Smooth muscle cell (in vitro differentiated cells): Measurements from ENCODE around the gene SMAD4. TPM values are rescaled to one million over a fixed set of nuclear protein-coding genes. Genes with fewer than 3 reads are reported as not detected.

Source experiments
- DNase-seq: peaks from one replicate; lab custom pipeline; 2025; ENCODE audit not compliant: unreplicated experiment; lab: John Stamatoyannopoulos, UW
- H2AFZ ChIP-seq: fragments of 200-600 bp; sonication (generic); 2 replicates; pipeline ENCODE4 v1.6.0; 2016; ENCODE audit warnings: antibody characterized with exemption, low read depth, mild to moderate bottlenecking
- H3F3A ChIP-seq: fragments of 200-600 bp; sonication (generic); 2 replicates; pipeline ENCODE4 v1.6.0; 2017; ENCODE audit warnings: antibody characterized with exemption, low read depth
- H3K27ac ChIP-seq: fragments of 200-600 bp; sonication (generic); 2 replicates; pipeline ENCODE4 v1.5.1; 2016; ENCODE audit warnings: low read depth, mild to moderate bottlenecking
- H3K27me3 ChIP-seq: fragments of 200-600 bp; sonication (generic); 2 replicates; pipeline ENCODE4 v1.6.1; 2016; ENCODE audit warnings: low read depth, mild to moderate bottlenecking
- H3K36me3 ChIP-seq: fragments of 200-600 bp; sonication (generic); 2 replicates; pipeline ENCODE4 v1.5.1; 2016; ENCODE audit warnings: low read depth
- H3K4me1 ChIP-seq: fragments of 200-600 bp; sonication (generic); 2 replicates; pipeline ENCODE4 v1.5.1; 2016; ENCODE audit warnings: low read depth
- H3K4me2 ChIP-seq: fragments of 200-600 bp; sonication (generic); 2 replicates; pipeline ENCODE4 v1.6.0; 2016; ENCODE audit warnings: mild to moderate bottlenecking
- H3K4me3 ChIP-seq: fragments of 200-600 bp; sonication (generic); 2 replicates; pipeline ENCODE4 v1.5.1; 2016; ENCODE audit warnings: mild to moderate bottlenecking
- H3K79me2 ChIP-seq: fragments of 200-600 bp; sonication (generic); 2 replicates; pipeline ENCODE4 v1.6.0; 2016; ENCODE audit warnings: low read depth, mild to moderate bottlenecking
- H3K9ac ChIP-seq: fragments of 200-600 bp; sonication (generic); 2 replicates; pipeline ENCODE4 v1.6.0; 2016; ENCODE audit warnings: low read depth
- H3K9me3 ChIP-seq: fragments of 200-600 bp; sonication (generic); replicated peaks from 2 replicates; pipeline ENCODE4 v1.5.1; 2016; ENCODE audit warnings: low read depth
- H4K20me1 ChIP-seq: fragments of 200-600 bp; sonication (generic); 2 replicates; pipeline ENCODE4 v1.6.0; 2016; ENCODE audit warnings: low read depth
- WGBS: methylation state at CpG from one replicate; pipeline ENCODE4 v1.1.7; 2016; ENCODE audit warnings: low lambda C conversion rate; 5-methylcytosine and 5-hydroxymethylcytosine counted together
- polyA plus RNA-seq: library from polyadenylated mRNA; unstranded; fragments of >200 nt; fragmentation: Nextera tagmentation; extraction: Ambion mirVana; gene quantifications from 2 replicates; pipeline ENCODE4 v1.2.1, GENCODE V29; 2016
- total RNA-seq: library from RNA; depleted of rRNA; stranded (reverse); fragments of >200 nt; gene quantifications from 2 replicates; pipeline ENCODE4 v1.2.3, GENCODE V29; 2014
- TF ChIP-seq, protein P1 (sequence below): fragments of 200-600 bp; sonication (generic); IDR thresholded peaks from 2 replicates; pipeline ENCODE4 v1.5.1; 2017; ENCODE audit warnings: borderline replicate concordance, mild to moderate bottlenecking, antibody characterized with exemption; ENCODE audit not compliant: insufficient read depth, poor library complexity, severe bottlenecking

Gene SMAD4
- total and polyA plus RNA-seq, 2 experiments from 2014 or later, result 76.4 to 88.9 TPM

GRCh38 chr18:51100385-51101120 lies 70.5 kb downstream of the SMAD4 start:
- TF ChIP-seq, protein P1, sequence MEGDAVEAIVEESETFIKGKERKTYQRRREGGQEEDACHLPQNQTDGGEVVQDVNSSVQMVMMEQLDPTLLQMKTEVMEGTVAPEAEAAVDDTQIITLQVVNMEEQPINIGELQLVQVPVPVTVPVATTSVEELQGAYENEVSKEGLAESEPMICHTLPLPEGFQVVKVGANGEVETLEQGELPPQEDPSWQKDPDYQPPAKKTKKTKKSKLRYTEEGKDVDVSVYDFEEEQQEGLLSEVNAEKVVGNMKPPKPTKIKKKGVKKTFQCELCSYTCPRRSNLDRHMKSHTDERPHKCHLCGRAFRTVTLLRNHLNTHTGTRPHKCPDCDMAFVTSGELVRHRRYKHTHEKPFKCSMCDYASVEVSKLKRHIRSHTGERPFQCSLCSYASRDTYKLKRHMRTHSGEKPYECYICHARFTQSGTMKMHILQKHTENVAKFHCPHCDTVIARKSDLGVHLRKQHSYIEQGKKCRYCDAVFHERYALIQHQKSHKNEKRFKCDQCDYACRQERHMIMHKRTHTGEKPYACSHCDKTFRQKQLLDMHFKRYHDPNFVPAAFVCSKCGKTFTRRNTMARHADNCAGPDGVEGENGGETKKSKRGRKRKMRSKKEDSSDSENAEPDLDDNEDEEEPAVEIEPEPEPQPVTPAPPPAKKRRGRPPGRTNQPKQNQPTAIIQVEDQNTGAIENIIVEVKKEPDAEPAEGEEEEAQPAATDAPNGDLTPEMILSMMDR, result no peak
- no peak for DNase-seq
- Histone ChIP-seq H3K36me3 (no peaks in the 10 kb centered on the region), H3K4me1 (peaks cover 3% of the 10 kb centered on the region), H3K4me2 (no peak overlapping the region), H3K27ac (no peak overlapping the region), H3K27me3 (no peaks in the 10 kb centered on the region), H3K9ac (no peak overlapping the region), H4K20me1 (no peaks in the 10 kb centered on the region), H3K79me2 (no peaks in the 10 kb centered on the region), H2AFZ (no peak overlapping the region), H3K4me3 (no peak overlapping the region), H3F3A (no peaks in the 10 kb centered on the region), H3K9me3 (peaks cover 4% of the 10 kb centered on the region)
- 90% methylated on average over 8 of the region's 8 CpGs for WGBS

- no peak overlapping the region for H3K27ac ChIP-seq
- H3K4me3 ChIP-seq, result no peak overlapping the region
- no peaks in the 10 kb centered on the region for H3K36me3 ChIP-seq
- DNase-seq, result no peak
- no peaks in the 10 kb centered on the region for H3K4me1 ChIP-seq
- 97% methylated on average over 6 of the region's 6 CpGs for WGBS
- H3F3A ChIP-seq, result no peaks in the 10 kb centered on the region
- no peak overlapping the region for H3K4me2 ChIP-seq
- H3K27me3 ChIP-seq, result no peaks in the 10 kb centered on the region
- no peaks in the 10 kb centered on the region for H3K79me2 ChIP-seq
- TF ChIP-seq, protein P1, result no peak
- H4K20me1 ChIP-seq, result no peaks in the 10 kb centered on the region
- H3K9ac ChIP-seq, result no peak overlapping the region
- no peak overlapping the region for H2AFZ ChIP-seq
- peaks cover 3% of the 10 kb centered on the region for H3K9me3 ChIP-seq
Measured at GRCh38 chr18:51107082-51107481, 77.1 kb downstream of the SMAD4 start.

GRCh38 chr18:51107598-51108305 lies 77.7 kb downstream of the SMAD4 start:
- Histone ChIP-seq H3K9me3 (no peaks in the 10 kb centered on the region), H3K9ac (no peak overlapping the region), H3K36me3 (no peaks in the 10 kb centered on the region), H2AFZ (no peak overlapping the region), H3K79me2 (no peaks in the 10 kb centered on the region), H3K27me3 (no peaks in the 10 kb centered on the region), H3K27ac (no peak overlapping the region), H3K4me2 (no peak overlapping the region), H3K4me3 (no peak overlapping the region), H4K20me1 (no peaks in the 10 kb centered on the region), H3F3A (no peaks in the 10 kb centered on the region), H3K4me1 (no peaks in the 10 kb centered on the region)
- WGBS, result 86% methylated on average over 9 of the region's 9 CpGs
- TF ChIP-seq, protein P1, result no peak
- no peak for DNase-seq

GRCh38 chr18:51108330-51108729 lies 78.3 kb downstream of the SMAD4 start:
- Histone ChIP-seq H2AFZ (no peak overlapping the region), H3F3A (no peaks in the 10 kb centered on the region), H3K36me3 (no peaks in the 10 kb centered on the region), H3K9ac (no peak overlapping the region), H3K79me2 (no peaks in the 10 kb centered on the region), H3K4me2 (no peak overlapping the region), H3K27ac (no peak overlapping the region), H4K20me1 (no peaks in the 10 kb centered on the region), H3K4me3 (no peak overlapping the region), H3K4me1 (no peaks in the 10 kb centered on the region), H3K27me3 (no peaks in the 10 kb centered on the region), H3K9me3 (no peaks in the 10 kb centered on the region)
- TF ChIP-seq, protein P1, result no peak
- no peak for DNase-seq
- 45% methylated on average over 5 of the region's 5 CpGs for WGBS
